PC-9 (cell line): ENCODE results near the gene CYTH3.

Source experiments
- EZH2 ChIP-seq: fragments of 200-600 bp; sonication (generic); IDR thresholded peaks from 2 replicates; pipeline ENCODE4 v1.8.0; 2017; ENCODE audit warnings: antibody characterized with exemption, low read depth
- TF ChIP-seq, protein P1 (sequence below): fragments of 200-600 bp; sonication (generic); conservative IDR thresholded peaks from 2 replicates; pipeline ENCODE4 v1.6.1; 2017; ENCODE audit warnings: mixed run types, antibody characterized with exemption, mild to moderate bottlenecking, moderate library complexity

DNA sequence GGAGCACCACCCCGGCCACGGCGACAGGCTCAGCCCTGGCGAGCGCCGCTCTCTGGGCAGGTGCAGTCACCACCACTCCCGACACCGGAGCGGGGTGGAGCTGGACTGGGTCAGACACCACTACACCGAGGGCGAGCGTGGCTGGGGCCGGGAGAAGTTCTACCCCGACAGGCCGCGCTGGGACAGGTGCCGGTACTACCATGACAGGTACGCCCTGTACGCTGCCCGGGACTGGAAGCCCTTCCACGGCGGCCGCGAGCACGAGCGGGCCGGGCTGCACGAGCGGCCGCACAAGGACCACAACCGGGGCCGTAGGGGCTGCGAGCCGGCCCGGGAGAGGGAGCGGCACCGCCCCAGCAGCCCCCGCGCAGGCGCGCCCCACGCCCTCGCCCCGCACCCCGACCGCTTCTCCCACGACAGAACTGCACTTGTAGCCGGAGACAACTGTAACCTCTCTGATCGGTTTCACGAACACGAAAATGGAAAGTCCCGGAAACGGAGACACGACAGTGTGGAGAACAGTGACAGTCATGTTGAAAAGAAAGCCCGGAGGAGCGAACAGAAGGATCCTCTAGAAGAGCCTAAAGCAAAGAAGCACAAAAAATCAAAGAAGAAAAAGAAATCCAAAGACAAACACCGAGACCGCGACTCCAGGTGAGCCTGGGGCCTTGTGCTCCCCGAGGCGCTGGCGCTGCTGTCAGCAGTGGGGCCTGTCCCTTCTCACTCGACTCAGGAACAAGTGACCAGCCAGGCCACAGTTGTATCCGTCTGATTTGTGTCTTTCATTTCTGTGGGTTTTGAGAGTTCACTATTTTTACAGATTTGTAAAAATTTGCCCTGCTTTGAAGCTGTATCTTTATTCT is 117.7 kb downstream of the CYTH3 start:
- TF ChIP-seq, protein P1, sequence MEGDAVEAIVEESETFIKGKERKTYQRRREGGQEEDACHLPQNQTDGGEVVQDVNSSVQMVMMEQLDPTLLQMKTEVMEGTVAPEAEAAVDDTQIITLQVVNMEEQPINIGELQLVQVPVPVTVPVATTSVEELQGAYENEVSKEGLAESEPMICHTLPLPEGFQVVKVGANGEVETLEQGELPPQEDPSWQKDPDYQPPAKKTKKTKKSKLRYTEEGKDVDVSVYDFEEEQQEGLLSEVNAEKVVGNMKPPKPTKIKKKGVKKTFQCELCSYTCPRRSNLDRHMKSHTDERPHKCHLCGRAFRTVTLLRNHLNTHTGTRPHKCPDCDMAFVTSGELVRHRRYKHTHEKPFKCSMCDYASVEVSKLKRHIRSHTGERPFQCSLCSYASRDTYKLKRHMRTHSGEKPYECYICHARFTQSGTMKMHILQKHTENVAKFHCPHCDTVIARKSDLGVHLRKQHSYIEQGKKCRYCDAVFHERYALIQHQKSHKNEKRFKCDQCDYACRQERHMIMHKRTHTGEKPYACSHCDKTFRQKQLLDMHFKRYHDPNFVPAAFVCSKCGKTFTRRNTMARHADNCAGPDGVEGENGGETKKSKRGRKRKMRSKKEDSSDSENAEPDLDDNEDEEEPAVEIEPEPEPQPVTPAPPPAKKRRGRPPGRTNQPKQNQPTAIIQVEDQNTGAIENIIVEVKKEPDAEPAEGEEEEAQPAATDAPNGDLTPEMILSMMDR = no peak
- TF ChIP-seq EZH2 = no peak
